AG09309 (cell line): ENCODE data around the gene VMO1.

Source experiments
- DNase-seq: peaks from one replicate; pipeline ENCODE4 v3.0.0-alpha.2; 2010; ENCODE audit warnings: low read depth
- H3K4me3 ChIP-seq: 2 replicates; pipeline ENCODE4 v1.5.1; 2011; ENCODE audit warnings: mild to moderate bottlenecking, low read depth, low read length, moderate library complexity; ENCODE audit not compliant: control insufficient read depth
- CTCF ChIP-seq: IDR thresholded peaks from 2 replicates; pipeline ENCODE4 v1.5.1; 2011; ENCODE audit warnings: mild to moderate bottlenecking, low read depth, low read length, inconsistent platforms; ENCODE audit not compliant: insufficient read depth, control insufficient read depth; ENCODE audit errors: missing control alignments

VMO1 gene

GRCh38 chr17:4780325-4780955 is 5.7 kb downstream of the VMO1 start:
- DNase-seq: no peak
- TF ChIP-seq CTCF: no peak

GRCh38 chr17:4777969-4778760 is 8.0 kb downstream of the VMO1 start:
- no peak overlapping the region for H3K4me3 ChIP-seq
- TF ChIP-seq CTCF: no peak
- DNase-seq: no peak

More at GRCh38 chr17:4780325-4780955, 5.7 kb downstream of the VMO1 start:
- no peak overlapping the region for H3K4me3 ChIP-seq

- no peak for DNase-seq
- H3K4me3 ChIP-seq: no peak overlapping the region
- TF ChIP-seq CTCF: no peak
These were observed 13.9 kb downstream of the VMO1 start for GRCh38 chr17:4772235-4772613.

GRCh38 chr17:4771519-4772234 is 14.5 kb downstream of the VMO1 start, which contains the start of gene TM4SF5:
Gene TM4SF5 (plus strand): TSS chr17:4771886. CDS start chr17:4771923, 37 bp downstream.
- H3K4me3 ChIP-seq: no peak within 1 kb of the TSS
- DNase-seq: no peak
- TF ChIP-seq CTCF: no peak

GRCh38 chr17:4769628-4770027 is 16.5 kb downstream of the VMO1 start:
- TF ChIP-seq CTCF: no peak
- DNase-seq: no peak

GRCh38 chr17:4768298-4768697 is 17.9 kb downstream of the VMO1 start:
- no peak for DNase-seq
- no peak overlapping the region for H3K4me3 ChIP-seq
- TF ChIP-seq CTCF: no peak

More at GRCh38 chr17:4769628-4770027, 16.5 kb downstream of the VMO1 start:
- H3K4me3 ChIP-seq: no peak overlapping the region
